Neural crest cell (in vitro differentiated cells): Measurements from ENCODE around the gene FSTL4. TPM values are rescaled to one million over a fixed set of nuclear protein-coding genes. Genes with fewer than 3 reads are reported as not detected.

ENCODE experiments used
- DNase-seq: peaks from one replicate; pipeline ENCODE4 v3.0.0; 2021; ENCODE audit warnings: low read depth, mixed read lengths, low spot score
- H3K27ac Mint-ChIP-seq: one replicate; pipeline ENCODE4 v1.8.0; 2021; ENCODE audit warnings: mild to moderate bottlenecking, mixed read lengths; ENCODE audit not compliant: unreplicated experiment
- H3K27me3 Mint-ChIP-seq: 2 replicates; pipeline ENCODE4 v1.8.0; 2021; ENCODE audit warnings: low read depth, mild to moderate bottlenecking, mixed read lengths
- H3K36me3 Mint-ChIP-seq: 2 replicates; pipeline ENCODE4 v1.8.0; 2021; ENCODE audit warnings: low read depth, mild to moderate bottlenecking, mixed read lengths
- H3K4me1 Mint-ChIP-seq: 2 replicates; pipeline ENCODE4 v1.8.0; 2021; ENCODE audit warnings: mixed read lengths
- H3K4me3 Mint-ChIP-seq: one replicate; pipeline ENCODE4 v1.8.0; 2021; ENCODE audit warnings: mild to moderate bottlenecking, mixed read lengths
- H3K9me3 Mint-ChIP-seq: 2 replicates; pipeline ENCODE4 v1.8.0; 2021; ENCODE audit warnings: mixed read lengths
- total RNA-seq: library from RNA; stranded (reverse); gene quantifications from 2 replicates; pipeline ENCODE4 v1.2.1, GENCODE V29; 2021
- TF ChIP-seq, protein P1 (sequence below): fragments of 200-600 bp; sonication (generic); conservative IDR thresholded peaks from 2 replicates; pipeline ENCODE4 v1.5.0; 2021; ENCODE audit warnings: antibody characterized with exemption, mild to moderate bottlenecking

The FSTL4 gene
- total RNA-seq, 1 donor from 2014 or later, result 2.0 TPM

DNA sequence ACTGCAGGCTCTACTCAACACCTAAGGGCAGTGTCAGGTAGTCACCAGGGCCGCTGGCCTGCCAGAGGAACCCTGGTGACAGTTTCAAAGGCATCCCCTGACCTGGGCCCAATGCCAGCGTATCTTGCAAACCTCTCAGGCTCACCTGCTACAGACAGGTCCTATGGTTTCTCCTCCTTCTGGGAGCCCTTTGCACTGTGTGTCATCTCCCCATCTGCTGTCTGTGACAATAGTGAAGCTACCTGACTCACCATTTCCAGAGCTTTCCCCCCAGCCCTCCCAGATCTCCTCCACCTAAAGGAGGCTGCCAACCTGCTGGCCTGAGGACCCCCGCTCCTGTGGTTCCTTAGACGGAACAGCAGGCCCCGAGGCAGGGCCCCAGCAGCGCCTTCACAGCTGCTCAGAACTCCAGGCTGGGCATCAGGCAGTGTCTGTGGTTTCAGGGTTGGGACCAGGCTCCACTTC is 203.1 kb downstream of the FSTL4 start:
- Mint-ChIP-seq H3K4me3 (no peak overlapping the region), H3K27ac (no peak overlapping the region), H3K9me3 (no peaks in the 10 kb centered on the region), H3K36me3 (no peaks in the 10 kb centered on the region), H3K27me3 (peaks cover 2% of the 10 kb centered on the region), H3K4me1 (peaks cover 7% of the 10 kb centered on the region)
- DNase-seq, result no peak
- TF ChIP-seq, protein P1, sequence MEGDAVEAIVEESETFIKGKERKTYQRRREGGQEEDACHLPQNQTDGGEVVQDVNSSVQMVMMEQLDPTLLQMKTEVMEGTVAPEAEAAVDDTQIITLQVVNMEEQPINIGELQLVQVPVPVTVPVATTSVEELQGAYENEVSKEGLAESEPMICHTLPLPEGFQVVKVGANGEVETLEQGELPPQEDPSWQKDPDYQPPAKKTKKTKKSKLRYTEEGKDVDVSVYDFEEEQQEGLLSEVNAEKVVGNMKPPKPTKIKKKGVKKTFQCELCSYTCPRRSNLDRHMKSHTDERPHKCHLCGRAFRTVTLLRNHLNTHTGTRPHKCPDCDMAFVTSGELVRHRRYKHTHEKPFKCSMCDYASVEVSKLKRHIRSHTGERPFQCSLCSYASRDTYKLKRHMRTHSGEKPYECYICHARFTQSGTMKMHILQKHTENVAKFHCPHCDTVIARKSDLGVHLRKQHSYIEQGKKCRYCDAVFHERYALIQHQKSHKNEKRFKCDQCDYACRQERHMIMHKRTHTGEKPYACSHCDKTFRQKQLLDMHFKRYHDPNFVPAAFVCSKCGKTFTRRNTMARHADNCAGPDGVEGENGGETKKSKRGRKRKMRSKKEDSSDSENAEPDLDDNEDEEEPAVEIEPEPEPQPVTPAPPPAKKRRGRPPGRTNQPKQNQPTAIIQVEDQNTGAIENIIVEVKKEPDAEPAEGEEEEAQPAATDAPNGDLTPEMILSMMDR, result no peak

DNA sequence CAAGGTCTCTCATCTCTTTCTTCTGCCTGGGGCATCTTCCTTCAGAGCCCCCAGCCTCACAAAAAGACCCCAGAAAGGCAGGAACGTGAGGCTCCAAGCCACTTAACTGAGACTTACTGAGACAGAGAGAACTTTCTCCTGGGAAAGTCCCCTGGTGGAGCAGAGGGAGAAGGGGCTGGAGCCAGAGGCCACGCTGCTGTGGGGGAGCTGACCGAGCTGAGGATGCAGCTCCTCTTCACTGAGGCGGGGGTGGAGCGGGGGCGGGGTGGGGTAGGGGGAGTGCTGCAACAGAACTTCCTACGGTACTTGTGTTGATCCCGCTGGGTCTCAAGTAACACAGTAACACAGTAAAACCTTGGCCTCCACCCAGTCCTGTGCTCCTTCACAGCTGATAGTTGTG is 204.0 kb downstream of the FSTL4 start:
- DNase-seq, result no peak
- H3K36me3 Mint-ChIP-seq, result no peaks in the 10 kb centered on the region
- peaks cover 2% of the 10 kb centered on the region for H3K27me3 Mint-ChIP-seq
- H3K4me1 Mint-ChIP-seq, result peaks cover 10% of the 10 kb centered on the region
- H3K4me3 Mint-ChIP-seq, result no peak overlapping the region
- TF ChIP-seq, protein P1, result no peak
- peak overlapping the region; percentile 21 for H3K27ac Mint-ChIP-seq
- no peaks in the 10 kb centered on the region for H3K9me3 Mint-ChIP-seq

DNA sequence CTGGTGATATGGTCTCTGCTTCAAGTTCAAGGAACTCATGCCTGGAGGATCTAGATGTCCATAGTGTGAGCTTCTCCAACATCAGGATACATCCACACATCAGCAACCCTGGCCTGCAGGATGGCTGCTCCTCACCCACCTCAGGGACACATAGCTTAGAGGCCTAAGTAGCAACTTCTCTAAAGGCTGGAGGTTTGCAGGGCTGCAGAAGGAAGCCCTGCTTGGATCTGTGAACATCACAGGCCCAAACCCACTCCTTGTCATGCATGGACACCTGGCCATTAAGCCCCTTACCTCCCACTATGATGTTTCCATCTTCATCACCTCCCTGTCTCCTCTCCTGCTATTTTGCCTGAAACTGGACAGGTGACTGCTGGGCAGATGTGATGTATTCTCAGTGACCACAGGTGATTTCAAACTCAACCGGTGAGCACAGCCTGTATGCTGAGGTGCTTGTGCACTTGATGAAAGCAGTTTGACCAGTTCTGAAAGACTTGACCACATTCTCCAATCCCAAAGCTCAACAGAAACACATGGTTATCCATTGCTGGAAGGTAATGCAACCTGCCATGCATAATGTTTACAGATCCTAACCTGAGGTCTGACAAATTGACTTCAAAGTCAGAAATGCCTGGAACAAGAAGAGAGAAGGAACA is 205.2 kb downstream of the FSTL4 start:
- H3K36me3 Mint-ChIP-seq, result no peaks in the 10 kb centered on the region
- H3K27ac Mint-ChIP-seq, result no peak overlapping the region
- no peaks in the 10 kb centered on the region for H3K9me3 Mint-ChIP-seq
- H3K27me3 Mint-ChIP-seq, result no peaks in the 10 kb centered on the region
- H3K4me3 Mint-ChIP-seq, result no peak overlapping the region
- H3K4me1 Mint-ChIP-seq, result peaks cover 22% of the 10 kb centered on the region
- DNase-seq, result no peak
- TF ChIP-seq, protein P1, result no peak

DNA sequence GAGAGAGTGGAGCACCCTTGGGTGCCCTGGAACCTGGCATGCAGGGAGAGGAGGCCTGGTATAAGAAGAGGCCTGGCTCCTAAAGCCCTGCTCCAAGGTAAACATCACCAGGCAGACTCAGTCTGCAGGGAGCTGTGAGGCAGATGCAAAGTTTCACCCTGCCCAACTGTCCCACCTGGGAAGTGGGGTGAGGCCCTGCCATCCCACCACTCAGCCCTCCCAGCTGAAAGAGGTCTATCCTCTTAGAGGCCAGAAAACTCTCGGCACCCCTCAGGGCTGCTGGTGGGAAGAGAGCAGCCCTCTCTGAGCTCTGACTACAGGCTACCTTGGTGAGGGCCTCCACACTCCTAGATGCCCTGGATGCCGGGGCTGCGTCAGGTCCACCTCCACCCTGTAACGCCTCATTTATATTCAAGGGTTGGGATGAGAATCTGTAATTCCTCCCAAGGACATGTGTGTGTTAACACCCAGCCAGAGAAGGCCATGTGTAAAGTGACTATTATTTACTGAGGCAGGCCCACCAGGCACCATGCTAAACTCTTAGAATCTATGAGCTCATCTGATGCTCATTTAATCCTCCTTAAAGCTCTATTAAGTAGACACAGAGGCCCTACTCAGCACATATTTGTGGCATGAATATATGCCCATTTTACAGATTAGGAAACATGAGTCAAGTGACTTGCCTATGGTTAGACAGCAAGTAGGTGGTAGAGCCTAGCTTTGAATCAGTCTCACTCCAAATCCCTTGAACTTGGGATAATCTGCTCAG is 205.9 kb downstream of the FSTL4 start:
- H3K27ac Mint-ChIP-seq, result no peak overlapping the region
- DNase-seq, result no peak
- TF ChIP-seq, protein P1, result no peak
- no peaks in the 10 kb centered on the region for H3K27me3 Mint-ChIP-seq
- H3K4me3 Mint-ChIP-seq, result no peak overlapping the region
- peaks cover 27% of the 10 kb centered on the region for H3K4me1 Mint-ChIP-seq
- no peaks in the 10 kb centered on the region for H3K9me3 Mint-ChIP-seq
- no peaks in the 10 kb centered on the region for H3K36me3 Mint-ChIP-seq

DNA sequence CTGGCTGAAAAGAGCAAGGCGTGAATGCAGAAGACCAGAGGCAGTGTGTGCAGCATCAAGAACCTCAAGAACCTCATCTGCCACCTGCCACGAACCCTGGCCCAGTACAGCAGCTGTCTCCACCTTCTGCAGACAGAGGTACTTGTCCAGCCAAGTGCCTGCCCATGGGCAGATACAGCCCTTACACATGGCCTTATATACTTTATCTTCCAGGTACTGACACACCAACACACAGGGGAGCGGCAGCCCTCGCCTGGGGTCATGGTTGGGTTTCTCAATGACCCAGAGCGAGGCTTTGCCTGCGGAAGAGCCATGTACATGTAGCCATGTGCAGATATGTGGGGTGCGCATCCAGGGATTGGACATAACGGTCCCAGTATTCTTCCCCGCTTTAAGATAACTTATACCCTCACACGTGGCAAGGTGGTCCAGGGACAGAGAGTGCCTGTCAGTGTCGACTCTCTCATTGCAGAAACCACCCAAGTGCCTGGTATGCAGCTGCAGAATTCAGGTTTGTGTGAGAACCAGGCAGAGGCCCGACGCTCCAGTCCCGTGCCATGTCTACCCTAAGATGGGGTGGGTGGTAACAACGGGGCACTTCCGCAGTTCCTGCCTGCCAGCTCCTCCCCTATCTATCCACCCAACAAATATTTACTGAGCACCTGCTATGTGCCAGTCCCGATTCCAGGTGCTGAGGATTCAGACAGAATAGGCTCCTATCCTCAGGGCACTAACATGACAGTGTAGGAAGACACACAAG is 206.9 kb downstream of the FSTL4 start:
- DNase-seq, result no peak
- no peak overlapping the region for H3K4me3 Mint-ChIP-seq
- H3K4me1 Mint-ChIP-seq, result peaks cover 30% of the 10 kb centered on the region
- H3K27ac Mint-ChIP-seq, result no peak overlapping the region
- TF ChIP-seq, protein P1, result no peak
- no peaks in the 10 kb centered on the region for H3K36me3 Mint-ChIP-seq
- H3K27me3 Mint-ChIP-seq, result no peaks in the 10 kb centered on the region
- H3K9me3 Mint-ChIP-seq, result no peaks in the 10 kb centered on the region
